Erythroblast (primary cell): Measurements from ENCODE around the gene AUTS2.

Experiments
- GATA1 ChIP-seq: IDR thresholded peaks from 2 replicates; pipeline ENCODE4 v1.6.1; 2011; ENCODE audit warnings: low read depth, mild to moderate bottlenecking, control low read depth, low read length, moderate library complexity
- POLR2A ChIP-seq: IDR thresholded peaks from 2 replicates; pipeline ENCODE4 v1.6.1; 2011; ENCODE audit warnings: mild to moderate bottlenecking, low read length

- TF ChIP-seq POLR2A, result no peak
- no peak for TF ChIP-seq GATA1
Measured at GRCh38 chr7:69609541-69610373, 11.5 kb downstream of the AUTS2 start.
